ENCODE data around the gene IER2. TPM values are rescaled to one million over a fixed set of nuclear protein-coding genes. Genes with fewer than 3 reads are reported as not detected.

The IER2 gene
- total RNA-seq, 2 donors from 2014 or later: 83.4 to 116 TPM

DNA sequence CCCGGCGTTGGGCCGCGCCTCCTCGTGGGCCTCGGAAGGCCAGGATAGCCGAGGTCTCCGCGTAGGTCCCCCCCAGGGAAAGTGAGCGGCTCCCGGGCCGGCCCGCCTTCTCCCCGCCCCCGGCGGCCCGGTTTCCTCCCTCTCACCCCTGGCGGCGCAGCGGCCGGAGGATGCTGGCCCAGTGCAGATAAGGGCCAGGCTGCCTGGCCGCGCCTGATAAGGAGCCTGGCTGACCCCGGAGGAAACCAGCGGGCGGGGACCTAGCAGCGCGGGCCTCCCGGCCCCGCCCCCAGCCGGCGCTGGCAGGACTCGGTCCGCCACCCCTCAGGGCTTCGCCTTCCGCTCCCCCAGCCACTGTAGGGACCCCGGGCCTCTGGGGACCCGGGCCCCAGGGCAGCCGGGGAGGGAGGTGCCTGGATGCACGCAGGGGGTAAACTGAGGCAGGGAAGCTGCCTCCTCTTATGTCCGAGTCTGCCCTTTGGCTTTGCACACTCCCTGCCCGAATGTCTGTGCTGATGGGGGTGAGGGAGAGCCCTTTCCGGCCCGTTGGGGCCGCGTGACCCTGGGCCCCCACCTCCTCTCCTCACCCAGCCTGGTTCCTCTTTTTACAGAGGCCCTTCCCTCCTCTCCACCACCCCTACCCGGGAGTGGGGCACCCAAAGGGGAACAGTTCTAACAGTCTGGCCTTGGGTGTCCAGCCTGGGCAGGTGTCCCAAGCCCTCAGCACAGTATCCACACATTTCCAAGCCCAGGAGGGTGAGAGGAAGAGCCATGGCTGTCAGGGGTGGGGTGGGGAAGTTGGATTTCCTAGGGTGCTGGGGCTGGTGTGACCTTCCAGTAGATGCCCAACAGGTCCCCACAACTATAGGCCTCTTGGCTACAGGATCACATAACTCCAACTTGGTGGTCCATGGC lies 47.3 kb upstream of the IER2 start, which contains the start of gene LYL1:
TSS of gene LYL1 (minus strand) at position 193 of the 915 bp plus-strand sequence. CDS start 1,687 bp downstream, outside the sequence.
- peak within 1 kb of the TSS; percentile 62 for H3K27ac ChIP-seq
- no peaks in the 10 kb centered on the region for H3K27me3 ChIP-seq
- peaks cover 16% of the 10 kb centered on the region for H3K4me1 ChIP-seq
- H3K9me3 ChIP-seq: no peaks in the 10 kb centered on the region
- DNase-seq: peak; percentile 75
- intact Hi-C loops (cut with DNase I): no loop called here
- H3K9ac ChIP-seq (ENCODE audit: low read depth in 2 of 2, low read length in 2 of 2): peak within 1 kb of the TSS; percentile 76 to 83
- no peaks in the 10 kb centered on the region for H3K36me3 ChIP-seq
- H3K4me3 ChIP-seq: peak within 1 kb of the TSS; percentile 52
- TF ChIP-seq, protein P1, sequence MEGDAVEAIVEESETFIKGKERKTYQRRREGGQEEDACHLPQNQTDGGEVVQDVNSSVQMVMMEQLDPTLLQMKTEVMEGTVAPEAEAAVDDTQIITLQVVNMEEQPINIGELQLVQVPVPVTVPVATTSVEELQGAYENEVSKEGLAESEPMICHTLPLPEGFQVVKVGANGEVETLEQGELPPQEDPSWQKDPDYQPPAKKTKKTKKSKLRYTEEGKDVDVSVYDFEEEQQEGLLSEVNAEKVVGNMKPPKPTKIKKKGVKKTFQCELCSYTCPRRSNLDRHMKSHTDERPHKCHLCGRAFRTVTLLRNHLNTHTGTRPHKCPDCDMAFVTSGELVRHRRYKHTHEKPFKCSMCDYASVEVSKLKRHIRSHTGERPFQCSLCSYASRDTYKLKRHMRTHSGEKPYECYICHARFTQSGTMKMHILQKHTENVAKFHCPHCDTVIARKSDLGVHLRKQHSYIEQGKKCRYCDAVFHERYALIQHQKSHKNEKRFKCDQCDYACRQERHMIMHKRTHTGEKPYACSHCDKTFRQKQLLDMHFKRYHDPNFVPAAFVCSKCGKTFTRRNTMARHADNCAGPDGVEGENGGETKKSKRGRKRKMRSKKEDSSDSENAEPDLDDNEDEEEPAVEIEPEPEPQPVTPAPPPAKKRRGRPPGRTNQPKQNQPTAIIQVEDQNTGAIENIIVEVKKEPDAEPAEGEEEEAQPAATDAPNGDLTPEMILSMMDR (IDR thresholded peaks at IDR 0.05): no peak

DNA sequence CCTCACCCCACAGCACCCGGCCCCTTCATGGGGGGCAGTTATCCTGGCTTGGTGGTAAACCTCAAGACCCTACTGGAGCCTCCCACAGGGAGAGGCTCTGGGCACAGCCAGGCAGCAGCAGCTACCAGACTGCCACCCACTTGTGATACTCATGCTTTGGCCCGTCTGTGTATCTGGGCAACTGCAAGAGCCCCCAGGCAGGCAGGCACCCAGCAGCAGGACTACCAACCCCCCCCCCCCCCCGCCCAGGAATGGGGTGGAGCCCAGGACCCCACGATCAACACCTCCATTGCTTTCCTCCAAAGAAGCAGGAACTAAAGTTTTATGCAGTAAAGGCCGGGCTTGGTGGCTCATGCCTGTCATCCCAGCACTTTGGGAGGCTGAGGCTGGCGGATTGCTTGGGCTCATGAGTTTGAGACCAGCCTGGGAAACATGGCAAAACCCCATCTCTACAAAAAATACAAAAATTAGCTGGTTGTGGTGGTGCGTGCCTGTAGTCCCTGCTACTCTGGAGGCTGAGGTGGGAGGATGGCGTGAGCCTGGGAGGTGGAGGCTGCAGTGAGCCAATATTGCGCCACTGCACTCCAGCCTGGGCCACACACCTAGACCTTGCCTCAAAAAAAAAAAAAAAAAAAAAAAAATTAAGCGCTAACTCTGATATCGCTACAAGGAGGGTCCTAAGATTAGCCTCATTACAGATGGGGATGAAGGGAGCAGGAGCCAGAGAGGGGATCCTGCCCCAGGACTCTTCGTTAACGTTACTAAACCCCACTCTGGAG lies 46.4 kb upstream of the IER2 start:
- DNase-seq: no peak
- TF ChIP-seq, protein P1 (IDR thresholded peaks at IDR 0.05): no peak

DNA sequence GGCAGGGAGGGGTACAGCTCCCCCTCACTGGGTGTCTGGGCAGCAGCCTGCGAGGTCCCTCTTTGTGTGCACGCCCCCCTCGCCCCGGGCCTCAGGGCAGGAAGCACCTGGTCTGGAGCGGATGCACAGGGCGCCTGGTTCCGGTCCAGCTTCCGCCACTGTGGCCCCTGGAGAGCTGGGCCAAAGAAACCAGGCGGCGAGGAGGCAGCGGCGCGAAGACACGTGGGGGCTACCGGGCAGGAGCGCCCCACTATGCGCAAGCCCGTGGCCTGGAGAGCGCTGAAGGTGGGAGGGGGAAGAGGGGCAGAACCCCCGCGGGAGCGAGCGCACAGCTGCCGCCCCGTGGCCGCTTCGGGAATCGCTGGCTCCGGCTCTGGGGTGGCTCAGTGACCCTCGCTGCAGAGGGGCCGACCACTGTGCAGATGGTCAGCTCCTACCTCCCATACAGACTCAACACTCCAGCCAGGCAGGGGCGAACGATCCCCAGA lies 45.8 kb upstream of the IER2 start:
- Histone ChIP-seq H3K4me3 (peak overlapping the region; percentile 8), H3K9me3 (no peaks in the 10 kb centered on the region), H3K36me3 (no peaks in the 10 kb centered on the region), H3K4me1 (peaks cover 12% of the 10 kb centered on the region), H3K27me3 (no peaks in the 10 kb centered on the region), H3K27ac (peak overlapping the region; percentile 62), H3K9ac (ENCODE audit: low read depth in 2 of 2, low read length in 2 of 2) (peak overlapping the region; percentile 48 to 69)
- intact Hi-C loops (cut with DNase I): no loop called here
- TF ChIP-seq, protein P1 (IDR thresholded peaks at IDR 0.05): peak; percentile 63
- peak; percentile 62 for DNase-seq

More for the DNA sequence above, 46.4 kb upstream of the IER2 start:
- H3K4me3 ChIP-seq: peak overlapping the region; percentile 8
- intact Hi-C loops (cut with DNase I): no loop called here
- H3K36me3 ChIP-seq: no peaks in the 10 kb centered on the region
- H3K9me3 ChIP-seq: no peaks in the 10 kb centered on the region
- peak overlapping the region; percentile 62 for H3K27ac ChIP-seq
- H3K9ac ChIP-seq (ENCODE audit: low read depth in 2 of 2, low read length in 2 of 2): peak overlapping the region; percentile 28 to 69
- H3K4me1 ChIP-seq: peaks cover 14% of the 10 kb centered on the region
- no peaks in the 10 kb centered on the region for H3K27me3 ChIP-seq

DNA sequence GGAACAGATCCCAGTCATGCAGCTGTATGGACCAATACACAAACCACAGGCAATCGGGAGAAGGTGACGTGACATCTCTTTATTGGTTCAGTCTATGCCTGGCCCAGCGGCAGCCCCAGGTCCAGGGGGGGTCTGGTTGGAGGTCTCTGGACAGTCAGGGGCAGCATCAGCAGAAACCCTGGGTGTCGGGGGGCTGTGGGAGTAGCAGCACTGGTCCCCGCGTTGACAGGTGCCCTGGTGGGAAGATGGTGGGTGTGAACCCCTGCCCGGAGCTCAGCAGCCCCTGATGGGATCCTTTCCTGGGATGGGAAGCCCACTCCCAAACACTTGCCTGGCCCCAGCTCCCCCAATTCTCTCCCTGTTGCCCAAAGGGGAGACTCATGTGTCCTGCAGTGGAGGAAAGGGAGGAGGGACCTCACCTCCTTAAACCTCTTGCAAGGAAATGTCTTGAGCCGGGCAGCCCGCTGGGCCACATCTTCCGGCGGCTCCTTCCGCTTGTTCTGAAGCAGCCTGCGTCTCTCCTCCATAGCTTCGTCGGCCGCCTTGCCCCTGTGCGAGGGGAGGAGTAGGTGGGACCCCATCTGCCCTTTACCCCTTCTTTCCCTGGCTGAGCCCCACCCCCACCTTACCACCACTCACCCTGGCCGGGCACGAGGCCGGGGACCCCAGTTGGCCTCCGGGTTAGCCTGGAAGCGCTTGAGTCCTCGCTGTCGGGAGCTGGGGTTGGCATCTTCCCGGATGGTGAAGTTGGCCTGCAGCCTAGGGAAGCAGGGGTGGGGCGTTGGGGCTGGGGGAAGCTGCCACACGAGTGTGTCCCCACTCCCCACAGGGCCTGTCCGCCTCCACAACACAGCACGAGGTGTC lies 45.1 kb upstream of the IER2 start:
- TF ChIP-seq, protein P1 (IDR thresholded peaks at IDR 0.05): no peak
- Histone ChIP-seq H3K4me1 (peaks cover 12% of the 10 kb centered on the region), H3K27me3 (no peaks in the 10 kb centered on the region), H3K36me3 (no peaks in the 10 kb centered on the region), H3K27ac (peak overlapping the region; percentile 62), H3K9ac (ENCODE audit: low read depth in 2 of 2, low read length in 2 of 2) (peak overlapping the region; percentile 48 to 66), H3K4me3 (peak overlapping the region; percentile 8), H3K9me3 (no peaks in the 10 kb centered on the region)
- intact Hi-C loops (cut with DNase I): no loop called here
- DNase-seq: no peak
